AG09309 (cell line): ENCODE data around the gene LBH.

Source experiments
- DNase-seq: peaks from one replicate; pipeline ENCODE4 v3.0.0-alpha.2; 2010; ENCODE audit warnings: low read depth
- H3K4me3 ChIP-seq: 2 replicates; pipeline ENCODE4 v1.5.1; 2011; ENCODE audit warnings: mild to moderate bottlenecking, low read depth, low read length, moderate library complexity; ENCODE audit not compliant: control insufficient read depth
- CTCF ChIP-seq: IDR thresholded peaks from 2 replicates; pipeline ENCODE4 v1.5.1; 2011; ENCODE audit warnings: mild to moderate bottlenecking, low read depth, low read length, inconsistent platforms; ENCODE audit not compliant: insufficient read depth, control insufficient read depth; ENCODE audit errors: missing control alignments

Gene LBH

GRCh38 chr2:30249354-30249753 is 18.0 kb downstream of the LBH start:
- no peak for TF ChIP-seq CTCF
- no peak overlapping the region for H3K4me3 ChIP-seq

GRCh38 chr2:30250421-30250820 is 19.1 kb downstream of the LBH start:
- DNase-seq: no peak
- no peak for TF ChIP-seq CTCF
- no peak overlapping the region for H3K4me3 ChIP-seq

More at GRCh38 chr2:30249354-30249753, 18.0 kb downstream of the LBH start:
- no peak for DNase-seq

GRCh38 chr2:30252723-30253701 is 21.7 kb downstream of the LBH start:
- no peak for TF ChIP-seq CTCF
- peak; percentile 82 for DNase-seq
- no peak overlapping the region for H3K4me3 ChIP-seq

- H3K4me3 ChIP-seq: no peak overlapping the region
- TF ChIP-seq CTCF: no peak
- no peak for DNase-seq
These were observed 22.7 kb downstream of the LBH start for GRCh38 chr2:30253873-30254684.

- H3K4me3 ChIP-seq: no peak overlapping the region
- no peak for TF ChIP-seq CTCF
- DNase-seq: no peak
These were observed 23.3 kb downstream of the LBH start for GRCh38 chr2:30254685-30255001.

- DNase-seq: no peak
- no peak for TF ChIP-seq CTCF
- H3K4me3 ChIP-seq: no peak overlapping the region
These were observed 23.7 kb downstream of the LBH start for GRCh38 chr2:30255026-30255425.
